Measurements from ENCODE around the gene TMEM205. TPM values are rescaled to one million over a fixed set of nuclear protein-coding genes. Genes with fewer than 3 reads are reported as not detected.
"Not testable (repeated sequence)": the region's sequence is repeated elsewhere in the genome, so short reads cannot be mapped to it uniquely, and the experiment has no call there.

Gene TMEM205
- total RNA-seq, 5 donors from 2014 or later (not counting 1 experiment from before 2014, with no cell fraction given): 15.6 to 32.9 (median 27.0) TPM

- POLR2A ChIA-PET: no interaction called here
- 92% methylated on average over 7 of the region's 11 CpGs for WGBS (ENCODE audit: insufficient coverage)
Measured at GRCh38 chr19:11356676-11357550, 10.8 kb upstream of the TMEM205 start.

GRCh38 chr19:11356074-11356397 is 10.0 kb upstream of the TMEM205 start:
- no peak overlapping the region for H3K27ac ChIP-seq (ENCODE audit: low read length)
- H3K4me3 ChIP-seq (ENCODE audit: control insufficient read depth in 1 of 2, extremely low read depth in 1 of 2, low read length in 1 of 2): peak overlapping the region in 1 of 2 donors; percentile 35
- Mint-ChIP-seq H3K36me3 (no peaks in the 10 kb centered on the region), H3K4me3 (peak overlapping the region; percentile 65 to 84 (median 72)), H3K4me1 (peaks cover 9 to 21% (median 13%) of the 10 kb centered on the region in 3 donors), H3K27me3 (peaks cover 8 to 9% of the 10 kb centered on the region in 2 donors), H3K27ac (no peak overlapping the region), H3K9me3 (no peaks in the 10 kb centered on the region)
- no peaks in the 10 kb centered on the region for H3K36me3 ChIP-seq (ENCODE audit: control insufficient read depth in 2 of 2, extremely low read depth in 1 of 2, insufficient read depth in 1 of 2, low read length in 1 of 2)
- ChIA-PET POLR2A (no interaction called here), CTCF (no interaction called here)
- H3K27me3 ChIP-seq (replicated peaks in 1 of 2; ENCODE audit: control insufficient read depth in 2 of 2, extremely low read depth in 1 of 2, insufficient read depth in 2 of 2, low read length in 1 of 2): peaks cover 0 to 13% of the 10 kb centered on the region in 2 experiments
- peaks cover 4 to 18% of the 10 kb centered on the region in 2 experiments for H3K4me1 ChIP-seq (ENCODE audit: control insufficient read depth in 1 of 2, extremely low read depth in 1 of 2, insufficient read depth in 2 of 2, low read length in 2 of 2)
- H3K9me3 ChIP-seq: no peaks in the 10 kb centered on the region
- DNase-seq: no peak
- ATAC-seq (replicated peaks in 1 of 4): no peak
- WGBS (ENCODE audit: insufficient coverage): 93% methylated on average over 6 of the region's 6 CpGs

More at GRCh38 chr19:11356676-11357550, 10.8 kb upstream of the TMEM205 start:
- Mint-ChIP-seq H3K27ac (no peak overlapping the region), H3K4me3 (peak overlapping the region in 1 of 3 donors; percentile 84), H3K36me3 (no peaks in the 10 kb centered on the region), H3K27me3 (peaks cover 8 to 9% of the 10 kb centered on the region in 2 donors), H3K4me1 (peaks cover 9 to 21% (median 13%) of the 10 kb centered on the region in 3 donors), H3K9me3 (no peaks in the 10 kb centered on the region)
- no peak overlapping the region for H3K4me3 ChIP-seq (ENCODE audit: control insufficient read depth in 1 of 2, extremely low read depth in 1 of 2, low read length in 1 of 2)
- no peaks in the 10 kb centered on the region for H3K36me3 ChIP-seq (ENCODE audit: control insufficient read depth in 2 of 2, extremely low read depth in 1 of 2, insufficient read depth in 1 of 2, low read length in 1 of 2)
- DNase-seq (no peak), ATAC-seq (replicated peaks in 1 of 4) (no peak)
- no peak overlapping the region for H3K27ac ChIP-seq (ENCODE audit: low read length)
- CTCF ChIA-PET: no interaction called here
- no peaks in the 10 kb centered on the region for H3K9me3 ChIP-seq
- H3K4me1 ChIP-seq (ENCODE audit: control insufficient read depth in 1 of 2, extremely low read depth in 1 of 2, insufficient read depth in 2 of 2, low read length in 2 of 2): peaks cover 4 to 18% of the 10 kb centered on the region in 2 experiments
- peaks cover 0 to 13% of the 10 kb centered on the region in 2 experiments for H3K27me3 ChIP-seq (replicated peaks in 1 of 2; ENCODE audit: control insufficient read depth in 2 of 2, extremely low read depth in 1 of 2, insufficient read depth in 2 of 2, low read length in 1 of 2)

- no peaks in the 10 kb centered on the region for H3K36me3 ChIP-seq (ENCODE audit: control insufficient read depth in 2 of 2, extremely low read depth in 1 of 2, insufficient read depth in 1 of 2, low read length in 1 of 2)
- peaks cover 8 to 9% of the 10 kb centered on the region in 2 donors for H3K27me3 Mint-ChIP-seq
- DNase-seq (peak; percentile 49 to 89 (median 80)), ATAC-seq (replicated peaks in 1 of 4) (peak; percentile 80 to 97 (median 89))
- WGBS (ENCODE audit: insufficient coverage): 8% methylated on average over 35 of the region's 62 CpGs
- peaks cover 0 to 13% of the 10 kb centered on the region in 2 experiments for H3K27me3 ChIP-seq (replicated peaks in 1 of 2; ENCODE audit: control insufficient read depth in 2 of 2, extremely low read depth in 1 of 2, insufficient read depth in 2 of 2, low read length in 1 of 2)
- POLR2A ChIA-PET: no interaction called here
- H3K4me1 Mint-ChIP-seq: peaks cover 9 to 21% (median 13%) of the 10 kb centered on the region in 3 donors
- H3K4me3 ChIP-seq (ENCODE audit: control insufficient read depth in 1 of 2, extremely low read depth in 1 of 2, low read length in 1 of 2): peak within 1 kb of the TSS; percentile 26 to 35
- no peaks in the 10 kb centered on the region for H3K36me3 Mint-ChIP-seq
- H3K9me3 Mint-ChIP-seq: no peaks in the 10 kb centered on the region
- H3K4me3 Mint-ChIP-seq: peak within 1 kb of the TSS; percentile 65 to 84 (median 72)
- peaks cover 4 to 18% of the 10 kb centered on the region in 2 experiments for H3K4me1 ChIP-seq (ENCODE audit: control insufficient read depth in 1 of 2, extremely low read depth in 1 of 2, insufficient read depth in 2 of 2, low read length in 2 of 2)
- no peak within 1 kb of the TSS for H3K27ac ChIP-seq (ENCODE audit: low read length)
- H3K27ac Mint-ChIP-seq: no peak within 1 kb of the TSS
- CTCF ChIA-PET: no interaction called here
- no peaks in the 10 kb centered on the region for H3K9me3 ChIP-seq
Measured at GRCh38 chr19:11355160-11356073, 9.3 kb upstream of the TMEM205 start, which contains the start of gene PLPPR2. PLPPR2 (plus strand) TSS chr19:11355432; CDS start chr19:11357674, 2,242 bp downstream.

DNA sequence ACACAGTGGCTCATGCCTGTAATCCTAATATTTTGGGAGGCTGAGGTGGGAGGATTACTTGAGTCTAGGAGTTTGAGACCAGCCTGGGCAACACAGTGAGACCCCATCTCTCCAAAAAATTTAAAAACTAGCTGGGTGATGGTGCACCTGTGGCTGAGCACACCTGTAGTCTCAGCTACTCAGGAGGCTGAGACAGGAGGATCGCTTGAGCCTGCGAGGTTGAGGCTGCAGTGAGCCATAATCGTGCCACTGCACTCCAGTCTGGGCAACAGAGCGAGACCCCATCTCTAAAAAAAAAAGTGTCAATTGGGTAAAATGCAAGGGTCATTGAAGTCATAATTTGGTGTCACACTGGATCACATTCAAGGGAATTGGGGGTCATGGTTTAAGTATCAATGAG is 8.0 kb upstream of the TMEM205 start:
- H3K4me1 Mint-ChIP-seq: peaks cover 9 to 21% (median 13%) of the 10 kb centered on the region in 3 donors
- DNase-seq; H3K9me3 Mint-ChIP-seq; H3K27ac Mint-ChIP-seq; H3K27ac ChIP-seq (ENCODE audit: low read length); POLR2A ChIA-PET; H3K9me3 ChIP-seq; H3K27me3 Mint-ChIP-seq; H3K36me3 ChIP-seq (ENCODE audit: control insufficient read depth in 2 of 2, extremely low read depth in 1 of 2, insufficient read depth in 1 of 2, low read length in 1 of 2); CTCF ChIA-PET; ATAC-seq (replicated peaks in 1 of 4); H3K4me3 ChIP-seq (ENCODE audit: control insufficient read depth in 1 of 2, extremely low read depth in 1 of 2, low read length in 1 of 2); H3K36me3 Mint-ChIP-seq: not testable (repeated sequence)
- H3K27me3 ChIP-seq (replicated peaks in 1 of 2; ENCODE audit: control insufficient read depth in 2 of 2, extremely low read depth in 1 of 2, insufficient read depth in 2 of 2, low read length in 1 of 2): peaks cover 0 to 13% of the 10 kb centered on the region in 2 experiments
- peaks cover 4 to 18% of the 10 kb centered on the region in 2 experiments for H3K4me1 ChIP-seq (ENCODE audit: control insufficient read depth in 1 of 2, extremely low read depth in 1 of 2, insufficient read depth in 2 of 2, low read length in 2 of 2)
- WGBS (ENCODE audit: insufficient coverage): 100% methylated on average over 4 of the region's 4 CpGs
- H3K4me3 Mint-ChIP-seq: peak overlapping the region in 2 of 3 donors; percentile 43 to 84

DNA sequence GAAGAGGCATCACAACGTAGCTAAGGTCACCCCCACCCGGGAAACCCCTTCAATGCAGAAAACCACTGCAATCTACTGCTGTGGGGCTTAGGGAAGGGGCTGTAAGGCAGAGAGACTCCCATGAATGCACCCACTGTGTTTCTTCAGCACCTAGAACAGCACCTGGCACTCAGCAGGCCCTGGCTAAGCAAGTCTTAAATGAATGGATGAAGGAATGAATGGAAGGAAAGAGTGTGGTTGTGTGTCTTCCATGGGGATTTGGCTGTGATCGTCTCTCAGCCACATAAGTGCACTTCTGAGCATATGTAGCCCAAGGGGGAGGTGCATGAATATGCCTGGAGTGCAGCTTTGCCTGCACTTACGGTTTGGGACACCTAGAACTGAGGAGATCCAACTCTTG is 3.1 kb upstream of the TMEM205 start:
- H3K4me3 Mint-ChIP-seq: no peak overlapping the region
- Histone ChIP-seq H3K4me1 (ENCODE audit: control insufficient read depth in 1 of 2, extremely low read depth in 1 of 2, insufficient read depth in 2 of 2, low read length in 2 of 2) (peaks cover 4 to 27% of the 10 kb centered on the region in 2 experiments), H3K36me3 (ENCODE audit: control insufficient read depth in 2 of 2, extremely low read depth in 1 of 2, insufficient read depth in 1 of 2, low read length in 1 of 2) (no peaks in the 10 kb centered on the region), H3K27me3 (replicated peaks in 1 of 2; ENCODE audit: control insufficient read depth in 2 of 2, extremely low read depth in 1 of 2, insufficient read depth in 2 of 2, low read length in 1 of 2) (peaks cover 0 to 3% of the 10 kb centered on the region in 2 experiments), H3K4me3 (ENCODE audit: control insufficient read depth in 1 of 2, extremely low read depth in 1 of 2, low read length in 1 of 2) (no peak overlapping the region), H3K27ac (ENCODE audit: low read length) (no peak overlapping the region), H3K9me3 (no peaks in the 10 kb centered on the region)
- ATAC-seq (replicated peaks in 1 of 4) (no peak), DNase-seq (no peak)
- CTCF ChIA-PET: interaction anchor here in 1 of 2 donors (0.6 kb wide), 1 partner anchor 77 kb away, joined by 3 read pairs; no protein-coding TSS in a partner anchor
- H3K4me1 Mint-ChIP-seq: peaks cover 27 to 33% (median 29%) of the 10 kb centered on the region in 3 donors
- peaks cover 3 to 5% (median 3%) of the 10 kb centered on the region in 3 donors for H3K9me3 Mint-ChIP-seq
- H3K27me3 Mint-ChIP-seq: no peaks in the 10 kb centered on the region
- peaks cover 8% of the 10 kb centered on the region for H3K36me3 Mint-ChIP-seq
- WGBS (ENCODE audit: insufficient coverage): 92% methylated on average over 1 of the region's 4 CpGs
- no peak overlapping the region for H3K27ac Mint-ChIP-seq
- POLR2A ChIA-PET: interaction anchor here in 1 of 2 donors (0.6 kb wide), 1 partner anchor 227 kb away, joined by 3 read pairs; no protein-coding TSS in a partner anchor
